Activated CD4-positive, alpha-beta T cell treated with anti-CD3 and anti-CD28 coated beads, Interleukin-2, amount 50 U/mL, for 1 hour (primary cell): ENCODE results near the gene KCTD1.

ENCODE experiments used
- DNase-seq: peaks from one replicate; pipeline ENCODE4 v3.0.0-alpha.2; 2020

KCTD1 gene

GRCh38 chr18:26422472-26423162, 125.7 kb downstream of the KCTD1 start:
- no peak for DNase-seq

GRCh38 chr18:26421931-26422330, 126.4 kb downstream of the KCTD1 start:
- DNase-seq = no peak

GRCh38 chr18:26421503-26421902, 126.8 kb downstream of the KCTD1 start:
- DNase-seq = no peak

- DNase-seq = no peak
These were observed 128.6 kb downstream of the KCTD1 start for GRCh38 chr18:26419746-26420145.

- no peak for DNase-seq
These were observed 130.1 kb downstream of the KCTD1 start for GRCh38 chr18:26418225-26418624.

- DNase-seq = no peak
These were observed 131.2 kb downstream of the KCTD1 start for GRCh38 chr18:26417190-26417589.

- no peak for DNase-seq
These were observed 131.7 kb downstream of the KCTD1 start for GRCh38 chr18:26416652-26417150.

GRCh38 chr18:26415631-26416030, 132.7 kb downstream of the KCTD1 start:
- no peak for DNase-seq

- no peak for DNase-seq
These were observed 133.4 kb downstream of the KCTD1 start for GRCh38 chr18:26414901-26415440.

- DNase-seq = no peak
These were observed 139.3 kb downstream of the KCTD1 start for GRCh38 chr18:26409091-26409490.

- no peak for DNase-seq
These were observed 140.4 kb downstream of the KCTD1 start for GRCh38 chr18:26407736-26408601.

GRCh38 chr18:26406854-26407517, 141.4 kb downstream of the KCTD1 start:
- no peak for DNase-seq

GRCh38 chr18:26406324-26406723, 142.0 kb downstream of the KCTD1 start:
- no peak for DNase-seq

- no peak for DNase-seq
These were observed 143.1 kb downstream of the KCTD1 start for GRCh38 chr18:26405190-26405801.
